DMS53 treated with DMSO at 0.1 percent for 48 hours (cell line): Measurements from ENCODE around the gene GPR173.

ENCODE experiments used
- DNase-seq: peaks from one replicate; lab custom pipeline; 2025; ENCODE audit not compliant: unreplicated experiment; lab: John Stamatoyannopoulos, UW

GPR173 gene

DNA sequence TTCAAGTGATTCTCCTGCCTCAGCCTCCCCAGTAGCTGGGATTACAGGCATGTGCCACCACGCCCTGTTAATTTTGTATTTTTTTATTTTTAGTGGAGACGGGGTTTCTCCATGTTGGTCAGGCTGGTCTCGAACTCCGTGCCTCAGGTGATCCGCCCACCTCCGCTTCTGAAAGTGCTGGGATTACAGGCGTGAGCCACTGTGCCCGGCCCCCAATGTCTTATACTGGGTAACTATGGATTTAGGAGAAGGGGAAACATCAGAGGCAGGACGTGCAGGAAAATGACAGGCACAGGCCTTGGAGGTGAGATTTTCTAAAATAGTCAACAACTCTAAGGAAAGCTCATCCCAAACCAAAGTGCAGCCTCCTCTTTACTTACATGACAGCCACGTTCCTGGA lies 22.5 kb downstream of the GPR173 start:
- DNase-seq: no peak

- DNase-seq: peak; percentile 79
These were observed 23.2 kb downstream of the GPR173 start for GRCh38 chrX:53071604-53072417.

GRCh38 chrX:53072418-53073114 lies 24.0 kb downstream of the GPR173 start:
- no peak for DNase-seq

- DNase-seq: peak; percentile 77
These were observed 24.6 kb downstream of the GPR173 start for GRCh38 chrX:53073115-53073586.

GRCh38 chrX:53075011-53075410 lies 26.4 kb downstream of the GPR173 start:
- DNase-seq: no peak

- DNase-seq: no peak
These were observed 28.1 kb downstream of the GPR173 start for GRCh38 chrX:53076671-53077070.

DNA sequence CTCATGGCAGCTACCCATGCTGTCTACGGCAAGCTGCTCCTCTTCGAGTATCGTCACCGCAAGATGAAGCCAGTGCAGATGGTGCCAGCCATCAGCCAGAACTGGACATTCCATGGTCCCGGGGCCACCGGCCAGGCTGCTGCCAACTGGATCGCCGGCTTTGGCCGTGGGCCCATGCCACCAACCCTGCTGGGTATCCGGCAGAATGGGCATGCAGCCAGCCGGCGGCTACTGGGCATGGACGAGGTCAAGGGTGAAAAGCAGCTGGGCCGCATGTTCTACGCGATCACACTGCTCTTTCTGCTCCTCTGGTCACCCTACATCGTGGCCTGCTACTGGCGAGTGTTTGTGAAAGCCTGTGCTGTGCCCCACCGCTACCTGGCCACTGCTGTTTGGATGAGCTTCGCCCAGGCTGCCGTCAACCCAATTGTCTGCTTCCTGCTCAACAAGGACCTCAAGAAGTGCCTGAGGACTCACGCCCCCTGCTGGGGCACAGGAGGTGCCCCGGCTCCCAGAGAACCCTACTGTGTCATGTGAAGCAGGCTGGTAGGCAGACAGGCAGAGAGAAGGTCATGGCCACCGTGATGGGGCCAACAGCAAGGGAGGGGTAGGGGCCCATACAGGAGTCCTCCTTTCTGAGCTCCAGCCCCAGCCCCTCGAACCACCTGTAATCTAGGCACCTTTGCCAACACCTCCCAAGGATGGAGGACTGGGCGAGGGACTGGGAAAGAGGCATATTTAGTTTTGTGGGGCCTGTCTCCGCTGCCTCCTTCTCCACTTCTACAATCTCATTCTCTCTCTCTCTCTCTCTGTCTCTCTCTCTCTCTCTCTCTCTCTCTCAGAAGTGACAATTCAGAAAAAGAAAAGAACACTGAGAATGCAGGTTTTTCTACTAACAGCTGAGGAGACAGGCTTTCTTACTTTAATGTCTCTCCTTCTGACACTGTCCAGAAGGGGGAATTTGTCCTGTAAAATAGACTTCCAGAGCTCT lies 28.9 kb downstream of the GPR173 start:
- no peak for DNase-seq

DNA sequence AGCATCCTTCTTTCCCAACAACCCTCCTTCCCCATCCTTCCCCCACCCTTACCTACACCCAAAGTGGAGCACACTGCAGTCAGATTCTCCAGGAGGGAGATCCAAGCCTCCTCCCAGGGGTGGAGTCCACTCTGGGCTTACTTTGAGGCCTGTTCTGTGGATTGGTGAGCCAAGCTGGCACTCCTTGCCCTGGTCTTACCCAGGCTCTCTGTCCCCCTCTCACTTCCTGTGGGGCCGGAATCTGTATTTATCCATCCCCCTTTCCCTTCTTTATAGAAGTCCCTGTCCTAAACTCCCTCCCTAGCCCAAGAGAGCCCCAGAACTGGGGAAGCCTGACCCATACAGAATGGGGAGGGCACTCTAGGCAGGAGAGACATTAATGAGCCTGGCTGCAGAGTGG lies 30.4 kb downstream of the GPR173 start:
- DNase-seq: no peak

DNA sequence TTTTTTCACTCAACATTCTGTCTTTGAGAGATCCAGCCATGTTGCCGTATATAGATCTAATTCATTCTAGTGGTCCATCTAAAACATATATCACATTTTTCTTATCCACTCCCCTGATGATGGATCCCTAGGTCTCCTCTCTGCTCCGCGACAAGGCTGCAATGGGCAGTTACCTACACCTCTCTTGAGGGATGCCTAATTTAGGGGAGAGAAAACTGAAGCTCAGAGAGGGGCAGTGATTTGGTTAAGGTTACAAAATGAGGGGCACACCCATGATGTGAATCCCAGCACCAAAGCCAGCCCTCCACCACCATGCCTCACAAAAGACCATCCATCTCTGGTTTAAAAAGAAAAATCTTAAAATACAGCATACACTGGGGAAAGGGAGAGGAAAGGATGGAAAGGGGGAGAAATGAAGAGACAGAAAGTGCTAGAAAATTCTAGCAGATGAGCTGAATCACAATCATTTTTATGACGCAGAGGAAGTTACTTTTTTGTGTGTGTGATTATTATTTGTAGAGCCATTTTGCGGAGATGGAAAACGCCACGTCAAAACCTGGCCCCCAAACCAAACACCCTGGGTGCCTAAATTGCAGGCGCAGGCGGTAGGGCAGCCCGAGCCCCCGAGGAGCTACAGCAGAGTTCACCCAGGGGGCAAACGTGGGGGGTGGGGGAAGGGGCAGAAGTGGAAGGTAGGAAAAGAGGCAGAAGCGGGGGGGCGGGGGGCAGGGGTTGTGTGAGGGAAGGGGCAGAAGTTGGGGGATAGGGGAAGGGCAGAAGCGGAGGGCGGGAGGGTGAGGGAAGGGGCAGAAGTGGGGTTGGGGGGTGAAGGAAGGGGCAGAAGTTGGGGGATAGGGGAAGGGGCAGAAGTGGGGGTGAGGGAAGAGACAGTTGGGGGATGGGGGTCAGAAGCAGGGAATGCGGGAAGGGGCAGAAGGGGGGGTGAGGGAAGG lies 32.3 kb downstream of the GPR173 start:
- DNase-seq: no peak

- DNase-seq: peak; percentile 91
These were observed 33.6 kb downstream of the GPR173 start, which contains the start of gene TSPYL2 for GRCh38 chrX:53081925-53082772. Gene TSPYL2 (plus strand): TSS chrX:53082367. CDS start chrX:53082499, 132 bp downstream.

DNA sequence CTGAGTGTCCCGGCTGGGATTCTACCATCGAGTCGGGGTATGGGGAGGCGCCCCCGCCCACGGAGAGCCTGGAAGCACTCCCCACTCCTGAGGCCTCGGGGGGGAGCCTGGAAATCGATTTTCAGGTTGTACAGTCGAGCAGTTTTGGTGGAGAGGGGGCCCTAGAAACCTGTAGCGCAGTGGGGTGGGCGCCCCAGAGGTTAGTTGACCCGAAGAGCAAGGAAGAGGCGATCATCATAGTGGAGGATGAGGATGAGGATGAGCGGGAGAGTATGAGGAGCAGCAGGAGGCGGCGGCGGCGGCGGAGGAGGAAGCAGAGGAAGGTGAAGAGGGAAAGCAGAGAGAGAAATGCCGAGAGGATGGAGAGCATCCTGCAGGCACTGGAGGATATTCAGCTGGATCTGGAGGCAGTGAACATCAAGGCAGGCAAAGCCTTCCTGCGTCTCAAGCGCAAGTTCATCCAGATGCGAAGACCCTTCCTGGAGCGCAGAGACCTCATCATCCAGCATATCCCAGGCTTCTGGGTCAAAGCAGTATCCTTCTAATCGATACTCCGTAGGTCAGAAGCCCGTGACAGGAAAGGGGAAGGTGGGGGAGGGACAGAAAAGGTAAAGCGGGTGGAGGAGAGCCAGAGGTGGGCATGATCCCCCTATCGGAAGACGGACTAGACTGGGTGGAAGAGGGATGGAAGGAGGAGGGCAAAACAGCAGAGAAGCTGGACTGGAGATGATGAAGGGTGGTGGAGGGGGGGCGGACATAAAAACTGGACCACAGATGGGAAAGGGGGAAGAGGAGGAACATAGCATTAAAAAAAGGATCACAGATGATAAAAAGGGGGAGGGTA lies 34.4 kb downstream of the GPR173 start:
- no peak for DNase-seq

GRCh38 chrX:53084043-53084570 lies 35.5 kb downstream of the GPR173 start:
- no peak for DNase-seq

DNA sequence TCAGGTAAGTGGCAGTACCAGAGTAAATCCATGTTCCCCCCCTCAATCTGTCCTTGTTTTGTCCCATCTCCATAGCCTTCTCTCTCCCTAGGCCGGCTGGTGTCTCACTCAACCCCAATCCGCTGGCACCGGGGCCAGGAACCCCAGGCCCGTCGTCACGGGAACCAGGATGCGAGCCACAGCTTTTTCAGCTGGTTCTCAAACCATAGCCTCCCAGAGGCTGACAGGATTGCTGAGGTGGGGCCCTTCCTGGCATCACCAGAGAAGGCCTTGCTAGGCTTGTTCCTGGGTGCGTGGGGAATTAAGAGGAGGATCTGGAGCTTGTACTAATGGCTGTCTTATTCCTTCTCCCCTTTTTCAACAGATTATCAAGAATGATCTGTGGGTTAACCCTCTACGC lies 36.3 kb downstream of the GPR173 start:
- no peak for DNase-seq

GRCh38 chrX:53085661-53086229 lies 37.2 kb downstream of the GPR173 start:
- no peak for DNase-seq

GRCh38 chrX:53086464-53086863 lies 37.9 kb downstream of the GPR173 start:
- no peak for DNase-seq

DNA sequence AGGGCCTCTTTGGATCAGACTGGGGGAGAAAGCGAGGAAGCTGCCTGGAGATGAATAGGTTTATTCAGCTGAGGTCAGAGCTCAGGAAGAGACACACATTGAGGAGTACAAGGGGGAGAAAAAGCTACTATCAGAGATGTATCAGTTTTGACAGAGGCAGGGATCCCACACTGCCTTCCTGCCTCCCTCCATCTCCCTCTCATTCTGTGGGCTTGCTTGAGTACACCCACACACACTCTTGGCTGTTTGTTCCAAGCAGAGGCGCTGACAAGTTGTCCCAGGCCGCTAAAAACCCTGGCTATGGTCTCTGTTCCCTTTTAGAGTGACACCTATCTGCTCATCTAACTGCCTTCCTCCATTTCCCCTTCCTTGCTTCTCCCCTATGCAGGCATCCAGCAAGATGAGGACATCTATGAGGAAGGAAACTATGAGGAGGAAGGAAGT lies 38.8 kb downstream of the GPR173 start:
- DNase-seq: no peak
